Trophoblast cell (in vitro differentiated cells and primary cell): Measurements from ENCODE around the gene GNB2.
A peak's percentile ranks its signal among the peaks of the same experiment; 100 is the strongest.

Experiments
- DNase-seq, 2 donors: peaks; one replicate each; pipeline ENCODE4 v3.0.0-alpha.2; 2016
- H2AFZ ChIP-seq: 2 replicates; pipeline ENCODE4 v1.6.1; 2013; ENCODE audit warnings: low read length, moderate library complexity, mild to moderate bottlenecking; ENCODE audit not compliant: insufficient read depth, poor library complexity
- H2AK5ac ChIP-seq: 2 replicates; pipeline ENCODE4 v1.6.1; 2013; ENCODE audit warnings: mild to moderate bottlenecking, low read length
- H2BK120ac ChIP-seq: 2 replicates; pipeline ENCODE4 v1.6.1; 2013; ENCODE audit warnings: low read length, mild to moderate bottlenecking, moderate library complexity; ENCODE audit not compliant: insufficient read depth, poor library complexity
- H2BK12ac ChIP-seq: 2 replicates; pipeline ENCODE4 v1.6.1; 2013; ENCODE audit warnings: mild to moderate bottlenecking, low read length, moderate library complexity
- H2BK5ac ChIP-seq: 2 replicates; pipeline ENCODE4 v1.6.1; 2013; ENCODE audit warnings: low read length, low read depth, moderate library complexity, mild to moderate bottlenecking; ENCODE audit not compliant: poor library complexity
- H3K14ac ChIP-seq: 2 replicates; pipeline ENCODE4 v1.6.1; 2013; ENCODE audit warnings: mild to moderate bottlenecking, low read length
- H3K18ac ChIP-seq: 2 replicates; pipeline ENCODE4 v1.6.1; 2013; ENCODE audit warnings: mild to moderate bottlenecking, low read length
- H3K23ac ChIP-seq: 2 replicates; pipeline ENCODE4 v1.6.1; 2013; ENCODE audit warnings: low read length
- H3K27ac ChIP-seq: 2 replicates; pipeline ENCODE4 v1.5.1; 2013; ENCODE audit warnings: low read depth, mild to moderate bottlenecking, inconsistent platforms, low read length, moderate library complexity
- H3K27me3 ChIP-seq: 2 replicates; pipeline ENCODE4 v1.6.1; 2013; ENCODE audit warnings: inconsistent platforms, mild to moderate bottlenecking, low read length, moderate library complexity; ENCODE audit not compliant: insufficient read depth
- H3K36me3 ChIP-seq, 2 experiments: 1 replicate in 1 of 2; 2 replicates in 1 of 2; pipeline ENCODE4 v1.6.1; 2013; ENCODE audit warnings: low read length in 2 of 2, mild to moderate bottlenecking in 2 of 2, moderate library complexity in 1 of 2; ENCODE audit not compliant: insufficient read depth in 2 of 2, control insufficient read depth in 1 of 2
- H3K4ac ChIP-seq: 2 replicates; pipeline ENCODE4 v1.6.1; 2013; ENCODE audit warnings: low read depth, mild to moderate bottlenecking, low read length, moderate library complexity
- H3K4me1 ChIP-seq, 2 experiments: 1 replicate in 1 of 2; 2 replicates in 1 of 2; pipeline ENCODE4 v1.6.1; 2013; ENCODE audit warnings: low read length in 2 of 2, mild to moderate bottlenecking in 2 of 2, moderate library complexity in 1 of 2; ENCODE audit not compliant: insufficient read depth in 2 of 2, control insufficient read depth in 1 of 2
- H3K4me2 ChIP-seq: 2 replicates; pipeline ENCODE4 v1.6.1; 2013; ENCODE audit warnings: inconsistent platforms, mild to moderate bottlenecking, low read length, moderate library complexity
- H3K4me3 ChIP-seq: 2 replicates; pipeline ENCODE4 v1.5.1; 2013; ENCODE audit warnings: mild to moderate bottlenecking, low read depth, low read length, inconsistent platforms
- H3K79me1 ChIP-seq: one replicate; pipeline ENCODE4 v1.6.1; 2013; ENCODE audit warnings: low read length
- H3K79me2 ChIP-seq: 2 replicates; pipeline ENCODE4 v1.6.1; 2013; ENCODE audit warnings: low read length, mild to moderate bottlenecking; ENCODE audit not compliant: control insufficient read depth, insufficient read depth, poor library complexity
- H3K9ac ChIP-seq: 2 replicates; pipeline ENCODE4 v1.6.1; 2013; ENCODE audit warnings: mild to moderate bottlenecking, low read length
- H3K9me3 ChIP-seq: 2 replicates; pipeline ENCODE4 v1.6.1; 2013; ENCODE audit warnings: low read depth, mild to moderate bottlenecking, control low read depth, inconsistent platforms, low read length; ENCODE audit not compliant: insufficient read depth
- H4K12ac ChIP-seq: 2 replicates; pipeline ENCODE4 v1.6.1; 2013; ENCODE audit warnings: low read depth, mild to moderate bottlenecking, low read length, moderate library complexity
- H4K8ac ChIP-seq: 2 replicates; pipeline ENCODE4 v1.6.1; 2013; ENCODE audit warnings: low read depth, mild to moderate bottlenecking, low read length, moderate library complexity
- H4K91ac ChIP-seq: one replicate; pipeline ENCODE4 v1.6.1; 2013; ENCODE audit warnings: low read depth, mild to moderate bottlenecking, low read length, moderate library complexity
- WGBS: extraction: QIAGEN DNeasy Blood & Tissue Kit; methylation state at CpG from one replicate; pipeline ENCODE4 v1.1.7; 2013; ENCODE audit warnings: missing lambda C conversion rate; ENCODE audit not compliant: insufficient read length, insufficient coverage; ENCODE audit errors: extremely low coverage; 5-methylcytosine and 5-hydroxymethylcytosine counted together

Gene GNB2

GRCh38 chr7:100726996-100727761 lies 53.6 kb downstream of the GNB2 start:
- Histone ChIP-seq H3K23ac (no peak overlapping the region), H3K4me1 (peaks cover 0 to 2% of the 10 kb centered on the region in 2 experiments), H3K9ac (no peak overlapping the region), H2BK5ac (no peak overlapping the region), H4K91ac (no peak overlapping the region), H4K12ac (no peak overlapping the region), H4K8ac (no peak overlapping the region), H3K4ac (no peak overlapping the region), H3K9me3 (no peaks in the 10 kb centered on the region), H2BK12ac (no peak overlapping the region), H3K79me1 (no peaks in the 10 kb centered on the region), H2BK120ac (no peak overlapping the region), H3K36me3 (no peaks in the 10 kb centered on the region), H3K27ac (no peak overlapping the region), H3K18ac (no peak overlapping the region), H2AK5ac (no peak overlapping the region), H3K14ac (no peak overlapping the region), H3K4me2 (no peak overlapping the region), H3K4me3 (no peak overlapping the region), H3K79me2 (no peaks in the 10 kb centered on the region), H3K27me3 (no peaks in the 10 kb centered on the region), H2AFZ (no peak overlapping the region)
- DNase-seq: peak; percentile 24 to 31
- WGBS: no CpG with 5 or more reads among the region's 12 CpGs

DNA sequence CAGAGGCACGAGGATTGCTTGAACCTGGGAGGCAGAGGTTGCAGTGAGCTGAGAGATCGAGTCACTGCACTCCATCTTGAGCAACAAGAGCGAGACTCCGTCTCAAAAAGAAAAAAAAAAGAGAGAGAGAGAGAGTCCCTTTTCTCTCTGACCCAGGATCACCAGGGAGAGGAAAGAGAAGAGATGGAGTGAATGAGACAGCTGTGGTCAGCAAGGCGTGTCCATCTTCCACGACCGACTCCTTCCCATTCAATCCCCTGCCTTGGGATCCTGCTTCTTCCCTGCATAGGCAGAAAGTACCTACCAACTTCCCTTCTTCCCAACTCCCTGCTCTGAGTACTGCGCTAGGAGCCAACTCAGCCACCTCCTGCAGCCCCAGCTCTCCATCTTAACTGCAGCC lies 54.7 kb downstream of the GNB2 start:
- no peak overlapping the region for H3K4ac ChIP-seq
- H3K79me2 ChIP-seq: no peaks in the 10 kb centered on the region
- H3K23ac ChIP-seq: no peak overlapping the region
- H2BK12ac ChIP-seq: no peak overlapping the region
- no peak overlapping the region for H2BK120ac ChIP-seq
- no peak overlapping the region for H3K27ac ChIP-seq
- no peaks in the 10 kb centered on the region for H3K36me3 ChIP-seq
- H3K4me1 ChIP-seq: peaks cover 0 to 2% of the 10 kb centered on the region in 2 experiments
- no peak for DNase-seq
- H2AK5ac ChIP-seq: no peak overlapping the region
- no peak overlapping the region for H3K18ac ChIP-seq
- no peak overlapping the region for H4K8ac ChIP-seq
- H2BK5ac ChIP-seq: no peak overlapping the region
- H4K12ac ChIP-seq: no peak overlapping the region
- no peaks in the 10 kb centered on the region for H3K9me3 ChIP-seq
- no peaks in the 10 kb centered on the region for H3K79me1 ChIP-seq
- no peaks in the 10 kb centered on the region for H3K27me3 ChIP-seq
- no peak overlapping the region for H3K14ac ChIP-seq
- no peak overlapping the region for H3K4me3 ChIP-seq
- no CpG with 5 or more reads among the region's 8 CpGs for WGBS
- H4K91ac ChIP-seq: no peak overlapping the region
- H3K4me2 ChIP-seq: no peak overlapping the region
- no peak overlapping the region for H2AFZ ChIP-seq
- no peak overlapping the region for H3K9ac ChIP-seq
